GM21423 (cell line): Measurements from ENCODE around the gene YARS2.
"Not testable (repeated sequence)": the region's sequence is repeated elsewhere in the genome, so short reads cannot be mapped to it uniquely, and the experiment has no call there.

Experiments
- ATAC-seq: cut with Tn5 transposase; IDR thresholded peaks from one replicate; pipeline ENCODE4 v1.9.1; 2021; ENCODE audit warnings: mild to moderate bottlenecking, moderate library complexity; ENCODE audit not compliant: unreplicated experiment

YARS2 gene

GRCh38 chr12:32754111-32754510 lies 1.6 kb downstream of the YARS2 start:
- ATAC-seq: no peak

DNA sequence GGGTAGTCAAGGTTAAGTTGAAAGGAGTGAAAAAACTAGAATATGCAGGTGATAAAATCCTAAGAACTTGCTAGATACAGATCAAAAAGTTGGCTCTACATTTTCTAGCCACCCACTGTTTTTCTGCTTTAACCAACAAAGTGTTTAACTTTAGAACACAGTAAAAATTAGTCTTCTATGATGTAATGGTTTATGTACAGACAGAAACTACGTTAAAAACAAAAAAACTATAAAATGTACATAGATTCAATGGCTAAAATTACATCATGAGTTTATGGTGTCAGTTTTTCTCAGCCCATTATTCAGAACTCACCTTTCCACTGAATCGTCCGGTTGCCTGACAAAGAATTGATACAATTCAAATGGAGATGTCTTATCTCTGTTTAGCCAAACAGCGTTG lies 2.1 kb downstream of the YARS2 start:
- ATAC-seq: no peak

DNA sequence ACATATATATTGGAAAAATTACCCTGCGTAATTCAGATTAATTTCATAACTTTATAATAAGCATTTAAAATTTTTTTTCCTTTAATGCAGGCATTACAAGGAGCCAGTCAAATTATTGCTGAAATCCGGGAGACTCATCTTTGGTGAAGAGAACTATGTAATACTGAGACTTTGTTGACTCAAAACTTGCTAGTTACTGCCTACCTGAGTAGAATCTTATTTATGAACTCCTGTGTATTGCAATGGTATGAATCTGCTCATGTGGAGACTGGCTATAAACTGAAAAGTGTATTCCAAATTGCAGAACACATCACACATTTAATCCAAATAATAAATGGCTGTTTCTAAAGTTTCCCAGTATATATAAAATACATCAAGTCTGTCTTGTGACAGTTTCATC lies 12.4 kb downstream of the YARS2 start:
- ATAC-seq: no peak

- ATAC-seq: no peak
These were observed 13.6 kb downstream of the YARS2 start for GRCh38 chr12:32742133-32742532.

- ATAC-seq: no peak
These were observed 16.4 kb downstream of the YARS2 start for GRCh38 chr12:32739279-32739678.

GRCh38 chr12:32737715-32738114 lies 18.0 kb downstream of the YARS2 start:
- no peak for ATAC-seq

GRCh38 chr12:32736445-32736844 lies 19.3 kb downstream of the YARS2 start:
- no peak for ATAC-seq

DNA sequence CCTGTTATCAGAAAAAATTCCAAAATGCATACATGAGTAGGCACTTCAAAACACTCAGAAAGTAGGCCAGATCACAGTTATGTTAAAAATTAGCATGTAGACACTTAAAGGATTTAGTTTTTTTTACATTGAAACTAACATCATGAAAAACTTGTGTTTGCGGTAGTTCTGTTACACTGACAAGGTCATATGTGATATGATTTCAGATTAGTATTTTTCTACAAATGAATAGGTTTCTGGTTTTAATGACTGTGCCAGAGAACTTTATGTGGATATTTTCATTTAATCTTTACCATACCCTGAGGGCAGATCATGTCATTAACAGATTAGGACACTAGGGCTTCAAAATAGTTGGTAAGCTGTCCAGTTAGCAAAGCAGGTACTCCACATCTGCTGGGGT lies 20.7 kb downstream of the YARS2 start:
- ATAC-seq: no peak

DNA sequence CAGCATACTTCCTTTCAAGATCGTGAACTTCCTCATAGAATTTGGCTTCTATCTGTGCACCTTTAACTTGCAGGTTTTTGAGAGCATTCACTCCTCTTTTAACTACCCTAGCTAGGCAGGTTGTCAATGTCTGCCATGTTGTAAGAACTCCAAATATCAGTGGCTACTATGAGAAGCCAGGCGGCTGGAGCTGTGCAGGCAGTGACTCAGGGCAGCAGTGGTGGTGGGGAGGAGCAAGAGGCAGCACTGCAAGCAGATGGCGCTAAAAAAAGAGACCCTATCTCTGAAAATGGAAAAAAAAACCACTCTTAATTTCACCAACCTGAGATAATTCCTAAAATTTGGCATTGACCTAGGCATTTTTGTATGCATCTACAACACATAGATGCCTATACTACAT lies 28.5 kb downstream of the YARS2 start:
- no peak for ATAC-seq

GRCh38 chr12:32726286-32726685 lies 29.4 kb downstream of the YARS2 start:
- ATAC-seq: no peak

DNA sequence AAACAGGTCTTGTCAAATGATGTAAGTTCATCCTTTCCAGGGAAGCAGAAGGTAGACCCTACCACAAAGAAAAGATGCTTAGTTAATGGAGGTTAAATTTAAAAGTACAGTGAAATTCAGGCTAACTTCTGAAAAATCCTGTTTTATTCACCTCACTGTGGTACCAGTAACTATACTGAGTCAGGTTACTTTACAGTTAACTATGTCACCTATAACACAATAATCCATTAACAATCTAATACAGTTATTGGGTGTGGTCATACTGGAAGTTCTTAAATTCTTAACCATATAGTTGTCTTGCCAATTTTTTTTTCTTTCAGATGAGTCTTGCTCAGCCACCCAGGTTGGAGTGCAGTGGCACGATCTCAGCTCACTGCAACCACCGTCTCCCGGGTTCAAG lies 30.4 kb downstream of the YARS2 start:
- not testable (repeated sequence) for ATAC-seq

DNA sequence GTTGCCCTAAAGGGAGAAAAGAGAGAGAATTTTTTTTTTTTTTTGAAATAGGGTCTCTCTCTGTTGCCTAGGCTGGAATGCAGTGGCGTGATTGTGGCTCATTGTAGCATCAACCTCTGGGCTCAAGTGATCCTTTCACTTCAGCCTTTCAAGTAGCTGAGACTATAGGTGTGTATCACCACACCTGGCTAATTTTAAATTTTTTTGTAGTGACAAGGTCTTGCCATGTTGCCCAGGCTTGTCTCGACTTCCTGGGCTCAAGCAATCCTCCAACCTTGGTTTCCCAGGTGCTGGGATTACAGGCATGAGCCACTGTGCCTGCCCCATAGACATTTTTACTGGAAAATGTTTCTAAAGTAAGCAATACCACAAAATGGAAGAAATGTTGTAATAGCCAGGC lies 36.8 kb downstream of the YARS2 start:
- ATAC-seq: no peak

DNA sequence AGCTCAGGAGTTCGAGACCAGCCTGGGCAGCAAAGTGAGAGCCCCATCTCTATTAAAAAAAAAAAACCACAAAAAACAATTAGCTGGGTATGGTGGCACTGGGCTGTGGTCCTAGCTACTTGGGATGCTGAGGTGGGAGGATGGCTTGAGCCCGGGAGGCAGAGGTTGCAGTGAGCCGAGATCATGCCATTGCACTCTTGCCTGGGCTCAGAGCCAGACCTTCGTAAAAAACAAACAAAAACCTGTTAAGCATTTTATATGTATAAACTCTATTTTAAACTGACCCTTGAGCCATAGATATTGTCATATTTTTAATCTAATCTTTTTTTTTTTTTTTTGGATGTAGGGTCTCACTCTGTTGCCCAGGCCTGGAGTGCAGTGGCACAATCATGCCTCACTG lies 40.9 kb downstream of the YARS2 start:
- no peak for ATAC-seq

DNA sequence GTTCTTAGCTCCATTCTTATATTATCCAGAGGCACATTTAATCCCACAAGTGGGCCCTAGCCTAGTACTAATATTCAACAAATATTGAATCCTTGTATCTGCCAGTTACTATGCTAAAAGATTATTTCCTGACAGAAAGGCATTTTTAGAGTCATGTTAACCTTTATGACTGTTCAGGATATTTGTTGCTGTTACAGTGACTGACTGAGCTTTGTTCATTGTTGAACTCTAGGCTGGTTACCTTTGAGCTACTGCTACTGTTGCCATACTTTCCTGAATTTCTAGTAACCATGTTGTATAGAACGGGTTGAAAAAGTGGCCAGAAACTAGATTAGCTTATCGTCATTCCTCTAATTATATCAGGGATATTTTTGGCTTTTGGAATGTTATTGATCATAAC lies 46.8 kb downstream of the YARS2 start:
- ATAC-seq: no peak

DNA sequence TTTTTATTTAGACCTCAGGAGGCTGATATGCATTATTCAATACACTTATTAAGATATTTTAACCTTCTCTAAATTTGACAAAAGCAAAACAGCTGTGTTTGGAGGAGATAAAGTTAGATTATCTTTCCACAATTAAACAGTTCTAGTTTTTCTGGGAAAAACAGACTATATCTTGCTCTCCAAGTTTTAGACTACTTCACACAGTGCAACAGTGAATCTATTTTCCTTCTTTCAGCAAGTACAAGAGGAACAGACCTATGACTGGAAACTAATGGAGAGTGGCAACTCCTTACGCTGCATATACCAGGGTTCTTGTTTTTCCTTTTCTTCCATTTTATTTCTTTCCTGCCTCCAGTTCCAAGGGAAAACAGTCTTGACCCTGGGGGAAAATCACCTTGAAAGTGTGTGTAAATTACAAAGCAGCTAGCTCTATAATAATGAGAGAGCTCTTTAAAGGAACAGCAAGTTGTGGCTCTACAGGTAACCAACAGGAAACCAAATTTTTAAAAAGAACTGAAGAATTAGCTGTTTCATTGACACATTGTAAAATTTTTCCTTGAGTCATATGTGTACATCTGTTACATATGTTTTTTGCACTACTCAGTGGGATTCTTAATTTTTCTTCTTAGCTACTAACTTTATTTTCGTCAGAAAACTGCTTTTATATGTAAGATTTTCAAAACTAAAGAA lies 49.2 kb downstream of the YARS2 start:
- no peak for ATAC-seq

DNA sequence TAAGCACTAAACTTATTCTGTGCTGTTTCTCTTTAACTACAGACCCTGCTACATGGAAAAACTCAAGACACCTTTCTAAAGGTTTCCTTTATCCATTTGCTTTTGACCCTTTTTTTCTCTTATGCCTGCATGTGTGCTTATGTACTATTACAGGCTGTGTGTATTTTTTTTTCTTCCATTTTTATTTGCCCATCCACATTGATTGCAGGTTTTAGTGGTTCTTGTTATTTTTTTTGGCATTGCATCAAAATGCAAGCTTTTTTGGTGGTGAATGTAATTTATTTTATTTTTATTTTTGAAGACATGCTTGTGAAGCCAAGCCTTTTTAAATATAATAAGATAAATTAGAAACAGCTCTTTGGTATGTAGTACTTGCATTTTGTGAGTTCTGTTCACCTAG lies 49.9 kb downstream of the YARS2 start:
- ATAC-seq: no peak

DNA sequence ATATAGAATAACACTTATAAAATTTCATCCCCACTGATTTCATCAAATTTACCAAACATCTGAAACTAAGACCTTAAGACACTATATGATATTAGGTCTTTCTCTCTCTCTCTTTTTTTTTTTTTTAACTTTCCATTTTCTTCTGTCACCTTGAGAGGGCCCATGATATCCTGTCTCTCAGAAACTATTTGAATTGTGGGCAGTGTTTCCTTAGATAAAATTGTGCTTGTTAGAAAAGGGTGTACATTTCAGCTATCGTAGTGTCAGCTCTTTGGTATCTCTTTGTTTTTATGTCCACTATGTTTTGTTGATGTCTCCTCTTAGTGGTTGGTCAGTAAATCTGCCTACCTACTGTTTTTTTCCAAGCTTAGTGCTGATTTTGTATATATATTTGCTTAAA lies 52.8 kb downstream of the YARS2 start:
- no peak for ATAC-seq

DNA sequence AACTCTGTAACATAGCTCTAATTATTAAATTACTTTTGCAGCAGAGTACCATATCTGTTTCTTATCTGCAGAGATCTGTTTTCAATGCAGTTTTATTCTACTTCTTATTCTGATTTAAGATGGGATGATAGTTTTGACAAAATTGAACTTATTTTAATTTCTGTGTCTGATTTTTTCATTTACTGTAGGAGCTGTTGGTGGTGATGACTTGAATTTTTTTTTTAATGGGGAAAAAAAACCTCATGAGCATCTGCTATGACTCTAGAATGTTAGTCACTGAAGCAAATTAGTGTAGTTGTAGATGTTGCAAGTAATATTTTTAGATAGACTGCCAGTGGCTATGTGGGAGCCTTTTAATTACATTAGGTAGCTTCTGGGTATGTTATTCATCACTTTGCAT lies 53.2 kb downstream of the YARS2 start:
- no peak for ATAC-seq

GRCh38 chr12:32699437-32699836 lies 56.3 kb downstream of the YARS2 start:
- not testable (repeated sequence) for ATAC-seq

GRCh38 chr12:32698285-32698684 lies 57.4 kb downstream of the YARS2 start:
- no peak for ATAC-seq

DNA sequence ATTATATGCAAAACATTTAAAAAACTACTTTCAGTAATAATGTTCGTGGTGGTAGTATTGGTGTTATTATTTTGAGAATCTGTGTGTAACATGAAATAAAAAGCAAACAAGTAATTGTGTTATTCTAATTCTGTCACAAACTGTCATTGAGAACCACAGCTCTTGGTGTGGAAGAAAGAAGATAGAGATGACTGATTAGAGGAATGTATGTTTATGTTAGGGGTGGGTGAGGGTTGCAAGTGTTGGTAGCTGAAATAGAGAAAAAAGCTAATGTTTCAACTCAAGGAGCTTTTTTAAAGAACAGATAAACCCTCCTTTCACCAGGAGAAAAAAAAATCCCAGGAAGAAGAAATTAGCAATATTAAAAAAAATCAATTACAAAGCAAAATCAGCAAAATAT lies 58.3 kb downstream of the YARS2 start:
- ATAC-seq: no peak
